GM23248 (cell line): Measurements from ENCODE around the gene KAT8.

Experiments
- EZH2 ChIP-seq: fragments of 200-600 bp; sonication (generic); IDR thresholded peaks from 2 replicates; pipeline ENCODE4 v1.6.1; 2018; ENCODE audit warnings: antibody characterized with exemption, mild to moderate bottlenecking; ENCODE audit not compliant: insufficient read depth, poor library complexity, severe bottlenecking
- EZH2phosphoT487 ChIP-seq: fragments of 200-600 bp; sonication (generic); IDR thresholded peaks from 2 replicates; pipeline ENCODE4 v1.6.1; 2018; ENCODE audit warnings: antibody characterized with exemption, moderate library complexity, mild to moderate bottlenecking, low read depth; ENCODE audit not compliant: insufficient read depth

DNA sequence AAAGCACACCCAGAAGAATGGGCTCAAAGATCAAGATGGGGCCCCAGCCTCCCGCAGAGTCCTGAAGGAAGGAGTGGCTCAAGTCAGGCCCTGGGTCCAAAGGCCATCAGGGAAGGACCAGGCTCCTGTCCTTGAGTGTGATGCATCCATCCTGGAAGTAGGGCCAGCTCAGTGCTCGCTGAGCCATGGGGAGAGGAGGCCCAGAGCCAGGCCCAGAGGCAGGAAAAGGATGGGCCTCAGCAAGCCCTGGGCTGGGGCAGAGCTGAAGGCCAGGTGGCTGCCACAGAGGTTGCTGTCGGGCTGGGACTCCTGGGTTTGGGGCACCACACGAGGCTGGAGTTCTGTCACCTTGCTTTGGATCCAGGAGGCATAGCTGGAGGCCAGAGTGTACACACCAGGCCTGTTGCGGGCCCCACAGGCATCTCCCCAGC, 14.4 kb downstream of the KAT8 start:
- TF ChIP-seq EZH2 (no peak), EZH2phosphoT487 (no peak)
